DOHH2 (cell line): ENCODE results near the gene TNFRSF19.

Experiments used
- H3F3A ChIP-seq: fragments of 200-600 bp; sonication (generic), shearing (Covaris generic); 2 replicates; pipeline ENCODE4 v1.6.0; 2016; ENCODE audit warnings: antibody characterized with exemption, mild to moderate bottlenecking; ENCODE audit not compliant: control insufficient read depth, insufficient read depth
- H3K27ac ChIP-seq: fragments of 200-600 bp; sonication (generic); 2 replicates; pipeline ENCODE4 v1.5.1; 2014; ENCODE audit warnings: low read depth, mild to moderate bottlenecking, low read length, moderate library complexity
- H3K27me3 ChIP-seq: fragments of 200-600 bp; sonication (generic); 2 replicates; pipeline ENCODE4 v1.6.1; 2014; ENCODE audit warnings: mild to moderate bottlenecking, low read length, mixed read lengths; ENCODE audit not compliant: control insufficient read depth
- H3K36me3 ChIP-seq: fragments of 200-600 bp; sonication (generic); 2 replicates; pipeline ENCODE4 v1.6.1; 2014; ENCODE audit warnings: mild to moderate bottlenecking, low read length, moderate library complexity, mixed read lengths; ENCODE audit not compliant: control insufficient read depth
- H3K4me1 ChIP-seq: fragments of 200-600 bp; sonication (generic); 2 replicates; pipeline ENCODE4 v1.6.1; 2014; ENCODE audit warnings: mild to moderate bottlenecking, low read length, mixed read lengths; ENCODE audit not compliant: control insufficient read depth
- H3K4me2 ChIP-seq: fragments of 200-600 bp; sonication (generic); 2 replicates; pipeline ENCODE4 v1.6.0; 2014; ENCODE audit warnings: mild to moderate bottlenecking, low read length, moderate library complexity
- H3K4me3 ChIP-seq: fragments of 200-600 bp; sonication (generic); 2 replicates; pipeline ENCODE4 v1.5.1; 2014; ENCODE audit warnings: mild to moderate bottlenecking, low read length, mixed read lengths
- H3K79me2 ChIP-seq: fragments of 200-600 bp; sonication (generic); 2 replicates; pipeline ENCODE4 v1.6.1; 2014; ENCODE audit warnings: mild to moderate bottlenecking, low read length, mixed read lengths; ENCODE audit not compliant: control insufficient read depth
- H3K9me2 ChIP-seq: fragments of 200-600 bp; sonication (generic); replicated peaks from 2 replicates; pipeline ENCODE4 v1.6.1; 2014; ENCODE audit warnings: mild to moderate bottlenecking, low read length, mixed read lengths; ENCODE audit not compliant: control insufficient read depth
- H3K9me3 ChIP-seq: fragments of 200-600 bp; sonication (generic); 2 replicates; pipeline ENCODE4 v1.6.1; 2014; ENCODE audit warnings: antibody characterized with exemption, low read length, mixed read lengths; ENCODE audit not compliant: control insufficient read depth, insufficient read depth
- H4K20me1 ChIP-seq: fragments of 200-600 bp; sonication (generic); 2 replicates; pipeline ENCODE4 v1.6.0; 2014; ENCODE audit warnings: low read depth, mild to moderate bottlenecking, antibody characterized with exemption, low read length, moderate library complexity; ENCODE audit not compliant: control insufficient read depth, insufficient read depth
- EZH2phosphoT487 ChIP-seq: fragments of 200-600 bp; sonication (generic); IDR thresholded peaks from 2 replicates; pipeline ENCODE4 v1.6.1; 2017; ENCODE audit warnings: borderline replicate concordance, mild to moderate bottlenecking, antibody characterized with exemption, low read length, moderate library complexity, mixed read lengths
- TF ChIP-seq, protein P1 (sequence below): fragments of 200-600 bp; sonication (generic); IDR thresholded peaks from one replicate; pipeline ENCODE4 v1.5.1; 2014; ENCODE audit warnings: antibody characterized with exemption, mild to moderate bottlenecking, low read depth, low read length; ENCODE audit not compliant: poor library complexity, severe bottlenecking

Gene TNFRSF19

DNA sequence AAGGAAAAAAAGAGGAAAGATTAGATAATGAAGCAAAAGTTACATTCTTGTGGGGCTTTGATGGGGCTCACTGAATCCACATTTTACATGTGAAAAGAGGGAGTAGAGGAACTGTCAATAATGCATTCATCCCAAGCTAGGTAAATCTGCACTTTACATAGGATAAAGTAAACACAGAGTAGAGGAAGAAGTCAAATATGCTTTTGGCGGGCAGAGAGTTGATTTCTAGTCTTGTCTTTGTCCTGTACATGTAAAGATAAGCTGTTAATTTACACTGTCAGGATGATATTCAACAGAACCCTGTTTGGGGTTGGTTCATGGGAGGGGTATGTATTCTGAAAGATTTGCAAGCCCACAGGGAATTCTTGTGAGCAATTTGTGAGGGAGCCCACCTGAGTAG, 18.0 kb upstream of the TNFRSF19 start:
- Histone ChIP-seq H3K4me2 (no peak overlapping the region), H3K4me1 (no peaks in the 10 kb centered on the region), H4K20me1 (no peaks in the 10 kb centered on the region), H3K27ac (no peak overlapping the region), H3K79me2 (no peaks in the 10 kb centered on the region), H3F3A (no peaks in the 10 kb centered on the region), H3K4me3 (no peak overlapping the region), H3K27me3 (no peaks in the 10 kb centered on the region), H3K9me2 (no peaks in the 10 kb centered on the region), H3K9me3 (no peaks in the 10 kb centered on the region), H3K36me3 (no peaks in the 10 kb centered on the region)
- TF ChIP-seq, protein P1, sequence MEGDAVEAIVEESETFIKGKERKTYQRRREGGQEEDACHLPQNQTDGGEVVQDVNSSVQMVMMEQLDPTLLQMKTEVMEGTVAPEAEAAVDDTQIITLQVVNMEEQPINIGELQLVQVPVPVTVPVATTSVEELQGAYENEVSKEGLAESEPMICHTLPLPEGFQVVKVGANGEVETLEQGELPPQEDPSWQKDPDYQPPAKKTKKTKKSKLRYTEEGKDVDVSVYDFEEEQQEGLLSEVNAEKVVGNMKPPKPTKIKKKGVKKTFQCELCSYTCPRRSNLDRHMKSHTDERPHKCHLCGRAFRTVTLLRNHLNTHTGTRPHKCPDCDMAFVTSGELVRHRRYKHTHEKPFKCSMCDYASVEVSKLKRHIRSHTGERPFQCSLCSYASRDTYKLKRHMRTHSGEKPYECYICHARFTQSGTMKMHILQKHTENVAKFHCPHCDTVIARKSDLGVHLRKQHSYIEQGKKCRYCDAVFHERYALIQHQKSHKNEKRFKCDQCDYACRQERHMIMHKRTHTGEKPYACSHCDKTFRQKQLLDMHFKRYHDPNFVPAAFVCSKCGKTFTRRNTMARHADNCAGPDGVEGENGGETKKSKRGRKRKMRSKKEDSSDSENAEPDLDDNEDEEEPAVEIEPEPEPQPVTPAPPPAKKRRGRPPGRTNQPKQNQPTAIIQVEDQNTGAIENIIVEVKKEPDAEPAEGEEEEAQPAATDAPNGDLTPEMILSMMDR: no peak
- TF ChIP-seq EZH2phosphoT487: no peak

DNA sequence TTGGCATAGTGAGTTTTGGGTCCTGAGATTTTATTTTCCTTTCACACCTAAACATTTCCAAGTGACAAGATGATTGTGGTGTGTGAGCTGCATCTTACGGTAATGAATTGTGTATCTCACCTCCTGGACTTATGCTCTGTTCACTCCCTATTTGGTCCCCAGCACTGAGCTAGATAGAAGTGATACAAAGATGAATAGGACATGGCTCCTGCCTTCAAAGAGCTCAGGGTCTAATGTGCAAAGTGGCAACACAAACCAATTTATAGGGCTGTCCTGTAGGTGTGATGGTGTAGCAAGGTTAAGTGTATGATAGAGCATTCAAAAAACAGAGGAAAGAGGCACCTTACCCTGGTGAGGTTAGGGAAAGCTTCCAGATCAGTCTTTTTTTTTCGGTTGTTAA, 17.6 kb upstream of the TNFRSF19 start:
- Histone ChIP-seq H3K27ac (no peak overlapping the region), H3K9me2 (no peaks in the 10 kb centered on the region), H4K20me1 (no peaks in the 10 kb centered on the region), H3K27me3 (no peaks in the 10 kb centered on the region), H3K4me1 (no peaks in the 10 kb centered on the region), H3F3A (no peaks in the 10 kb centered on the region), H3K79me2 (no peaks in the 10 kb centered on the region), H3K36me3 (no peaks in the 10 kb centered on the region), H3K9me3 (no peaks in the 10 kb centered on the region), H3K4me3 (no peak overlapping the region), H3K4me2 (no peak overlapping the region)
- no peak for TF ChIP-seq EZH2phosphoT487
- TF ChIP-seq, protein P1: no peak

DNA sequence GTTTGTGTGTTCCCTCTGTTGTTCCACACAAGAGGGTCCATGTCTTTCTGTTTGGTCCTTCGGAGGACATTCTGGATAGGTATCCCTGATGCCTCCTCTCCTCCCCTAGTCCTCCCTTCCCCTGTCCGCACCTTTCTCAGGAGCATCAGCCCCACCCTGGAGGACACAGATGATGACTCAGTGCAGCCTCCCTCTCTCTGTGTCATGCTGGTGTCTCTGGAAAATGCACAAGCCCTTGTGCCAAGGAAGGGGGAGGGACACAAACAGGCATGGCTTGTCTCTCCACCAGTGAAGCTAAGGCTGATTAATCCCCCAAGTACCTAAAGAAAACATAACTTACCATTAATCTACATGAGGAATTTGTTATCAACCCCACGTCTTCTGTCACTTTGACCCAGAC, 16.2 kb upstream of the TNFRSF19 start:
- H4K20me1 ChIP-seq: no peaks in the 10 kb centered on the region
- no peak overlapping the region for H3K4me2 ChIP-seq
- H3K9me3 ChIP-seq: no peaks in the 10 kb centered on the region
- H3K36me3 ChIP-seq: no peaks in the 10 kb centered on the region
- H3K4me3 ChIP-seq: no peak overlapping the region
- no peaks in the 10 kb centered on the region for H3K79me2 ChIP-seq
- no peaks in the 10 kb centered on the region for H3K9me2 ChIP-seq
- H3K4me1 ChIP-seq: no peaks in the 10 kb centered on the region
- TF ChIP-seq, protein P1: no peak
- no peak for TF ChIP-seq EZH2phosphoT487
- H3K27me3 ChIP-seq: no peaks in the 10 kb centered on the region
- H3F3A ChIP-seq: no peaks in the 10 kb centered on the region
- no peak overlapping the region for H3K27ac ChIP-seq

DNA sequence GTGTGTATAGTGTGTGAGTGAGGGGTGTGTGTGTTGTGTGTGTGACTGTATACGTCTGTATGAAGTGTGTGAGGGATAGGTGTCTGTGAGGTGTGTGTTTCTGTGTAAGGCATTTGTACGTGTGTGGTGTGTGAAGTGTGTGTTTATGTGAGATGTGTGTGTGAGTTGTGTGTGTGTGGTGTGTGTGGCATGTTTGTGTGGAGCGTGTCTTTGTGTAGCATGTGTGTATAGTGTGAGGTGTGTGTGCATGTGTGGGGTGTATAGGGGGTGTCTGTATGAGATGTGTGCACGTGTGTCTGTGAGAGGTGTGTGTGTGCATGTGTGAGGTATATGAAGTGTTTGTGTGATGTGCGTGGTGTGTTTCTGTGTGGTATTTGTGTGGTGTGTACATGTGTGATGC, 13.2 kb upstream of the TNFRSF19 start:
- no peak for TF ChIP-seq EZH2phosphoT487
- TF ChIP-seq, protein P1: no peak
- Histone ChIP-seq H3K27me3 (no peaks in the 10 kb centered on the region), H3K9me2 (no peaks in the 10 kb centered on the region), H3K36me3 (no peaks in the 10 kb centered on the region), H3F3A (no peaks in the 10 kb centered on the region), H3K4me2 (no peak overlapping the region), H3K4me1 (no peaks in the 10 kb centered on the region), H4K20me1 (no peaks in the 10 kb centered on the region), H3K79me2 (no peaks in the 10 kb centered on the region), H3K4me3 (no peak overlapping the region), H3K9me3 (no peaks in the 10 kb centered on the region), H3K27ac (no peak overlapping the region)
